ENCODE measurements around the gene SMAD2.

DNA sequence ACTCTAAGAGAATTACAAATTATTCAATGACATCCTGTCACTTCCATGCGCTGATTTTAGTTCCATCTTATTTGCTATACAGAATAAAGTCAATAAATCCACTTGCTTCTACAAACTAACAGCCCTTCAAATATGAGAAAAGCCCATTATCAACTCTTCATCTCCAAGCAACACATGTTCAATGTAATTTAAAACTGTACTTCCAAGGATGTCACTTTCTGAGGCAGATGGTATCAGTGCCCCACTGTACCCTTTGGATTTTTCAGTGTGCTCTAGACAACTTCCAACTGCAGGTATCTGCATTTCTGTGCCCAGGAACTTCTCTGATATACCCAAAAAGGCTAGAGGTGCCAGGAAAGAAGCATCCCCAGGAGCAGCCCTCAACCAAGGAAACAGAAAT, 87.6 kb downstream of the SMAD2 start:
- TF ChIP-seq EZH2 (IDR thresholded peaks at IDR 0.05; ENCODE audit: insufficient read depth, poor library complexity, severe bottlenecking), result no peak
- no peak for TF ChIP-seq EZH2phosphoT487 (IDR thresholded peaks at IDR 0.05; ENCODE audit: insufficient read depth, low read depth)

Data from GM23248 (cell line).